GM13977 (cell line): Measurements from ENCODE around the gene KRTAP4-1.

Source experiments
- DNase-seq: peaks from one replicate; pipeline ENCODE4 v3.0.0; 2012; ENCODE audit warnings: low spot score
- in situ Hi-C: fragments of 300-500 bp; cut with MboI; formaldehyde crosslinking; loops from one replicate; pipeline ENCODE4 v1.12.0; 2022; ENCODE audit warnings: low sequenced_read_pairs, low pct_unique_long_range_greater_than_20kb, mixed read lengths, inconsistent platforms; ENCODE audit not compliant: unreplicated experiment
- TF ChIP-seq, protein P1 (sequence below): IDR thresholded peaks from 2 replicates; pipeline ENCODE4 v1.5.1; 2012; ENCODE audit warnings: mild to moderate bottlenecking, control low read depth; ENCODE audit not compliant: insufficient read depth; ENCODE audit errors: extremely low read depth, missing control alignments

Gene KRTAP4-1

DNA sequence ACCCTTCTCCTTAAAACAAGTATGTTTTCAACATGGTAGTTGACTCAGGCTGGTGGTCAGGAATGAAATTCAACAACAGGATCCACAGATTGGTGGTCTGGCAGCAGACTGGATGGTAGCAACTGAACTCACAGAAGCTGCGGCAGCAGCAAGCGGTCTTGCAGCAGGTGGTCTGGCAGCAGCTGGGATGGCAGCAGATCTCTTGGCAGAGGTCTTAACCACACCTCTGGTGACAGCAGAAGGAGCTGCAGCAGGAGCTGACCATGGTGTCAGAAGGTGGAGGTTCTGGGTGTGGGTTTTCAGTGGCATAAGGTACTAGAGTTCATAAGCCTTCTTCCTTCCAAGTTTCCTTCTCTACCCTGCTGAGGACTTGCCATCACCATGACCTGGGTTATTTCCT lies 2.2 kb upstream of the KRTAP4-1 start:
- in situ Hi-C loops = no loop called here
- no peak for DNase-seq

DNA sequence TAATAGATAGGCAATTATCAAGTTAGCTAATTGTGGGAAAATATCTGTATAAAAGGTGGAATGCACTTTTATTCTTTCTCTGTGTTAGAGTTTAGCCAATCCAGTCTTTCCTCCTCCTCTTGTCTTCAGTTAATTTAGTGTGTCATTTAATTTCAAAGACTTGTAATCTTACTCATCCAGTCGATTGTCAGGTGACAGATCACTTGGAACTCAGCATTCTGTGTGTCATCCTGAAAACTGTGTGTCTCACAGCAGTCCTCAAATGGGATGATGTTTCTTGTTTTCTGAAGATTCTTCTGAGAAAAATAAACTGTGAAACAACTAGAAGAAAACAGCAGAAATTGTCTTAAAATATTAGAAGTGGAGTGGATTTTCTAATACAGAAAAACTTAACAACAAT lies 290 bp upstream of the KRTAP4-1 start:
- in situ Hi-C loops = no loop called here
- TF ChIP-seq, protein P1, sequence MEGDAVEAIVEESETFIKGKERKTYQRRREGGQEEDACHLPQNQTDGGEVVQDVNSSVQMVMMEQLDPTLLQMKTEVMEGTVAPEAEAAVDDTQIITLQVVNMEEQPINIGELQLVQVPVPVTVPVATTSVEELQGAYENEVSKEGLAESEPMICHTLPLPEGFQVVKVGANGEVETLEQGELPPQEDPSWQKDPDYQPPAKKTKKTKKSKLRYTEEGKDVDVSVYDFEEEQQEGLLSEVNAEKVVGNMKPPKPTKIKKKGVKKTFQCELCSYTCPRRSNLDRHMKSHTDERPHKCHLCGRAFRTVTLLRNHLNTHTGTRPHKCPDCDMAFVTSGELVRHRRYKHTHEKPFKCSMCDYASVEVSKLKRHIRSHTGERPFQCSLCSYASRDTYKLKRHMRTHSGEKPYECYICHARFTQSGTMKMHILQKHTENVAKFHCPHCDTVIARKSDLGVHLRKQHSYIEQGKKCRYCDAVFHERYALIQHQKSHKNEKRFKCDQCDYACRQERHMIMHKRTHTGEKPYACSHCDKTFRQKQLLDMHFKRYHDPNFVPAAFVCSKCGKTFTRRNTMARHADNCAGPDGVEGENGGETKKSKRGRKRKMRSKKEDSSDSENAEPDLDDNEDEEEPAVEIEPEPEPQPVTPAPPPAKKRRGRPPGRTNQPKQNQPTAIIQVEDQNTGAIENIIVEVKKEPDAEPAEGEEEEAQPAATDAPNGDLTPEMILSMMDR = no peak
- DNase-seq = no peak

More for the DNA sequence above, 2.2 kb upstream of the KRTAP4-1 start:
- TF ChIP-seq, protein P1 = no peak

DNA sequence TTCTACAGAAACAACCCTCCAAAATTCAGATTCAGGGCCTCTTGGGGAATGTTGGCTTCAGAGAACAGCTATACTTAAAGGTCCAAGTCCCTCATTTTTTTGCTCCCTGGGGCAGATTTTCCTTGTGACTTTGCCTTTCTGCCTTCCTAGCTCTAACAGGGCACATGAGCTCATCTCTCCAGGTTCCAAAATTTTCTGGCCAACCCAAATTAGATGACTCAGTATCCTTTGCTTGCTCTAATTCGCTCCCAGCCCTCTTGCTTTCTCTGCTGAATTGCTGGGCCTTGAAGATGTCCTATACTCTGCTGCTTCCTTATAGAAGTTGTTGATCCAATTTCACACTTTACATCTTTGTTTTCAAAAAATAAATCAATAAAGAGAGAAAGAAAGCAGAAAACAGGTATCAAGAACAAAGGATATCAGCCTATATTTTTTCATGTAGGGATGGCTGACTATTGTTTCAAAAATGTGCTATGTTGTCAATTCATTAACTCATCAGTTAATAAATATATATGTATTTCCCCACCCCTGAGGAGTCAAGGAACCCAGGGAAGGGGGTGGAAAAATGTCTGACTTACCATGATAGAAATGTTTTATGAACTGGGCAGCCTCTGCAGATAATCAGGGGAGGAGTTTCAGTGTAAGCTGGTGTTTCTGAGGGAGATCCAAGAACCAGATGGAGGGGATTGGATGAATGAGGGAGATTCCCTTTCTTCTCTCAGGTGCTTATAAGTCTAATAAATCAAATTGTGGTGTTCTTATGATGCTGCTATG lies 5.7 kb downstream of the KRTAP4-1 start:
- in situ Hi-C loops = no loop called here
- TF ChIP-seq, protein P1 = no peak
- no peak for DNase-seq

DNA sequence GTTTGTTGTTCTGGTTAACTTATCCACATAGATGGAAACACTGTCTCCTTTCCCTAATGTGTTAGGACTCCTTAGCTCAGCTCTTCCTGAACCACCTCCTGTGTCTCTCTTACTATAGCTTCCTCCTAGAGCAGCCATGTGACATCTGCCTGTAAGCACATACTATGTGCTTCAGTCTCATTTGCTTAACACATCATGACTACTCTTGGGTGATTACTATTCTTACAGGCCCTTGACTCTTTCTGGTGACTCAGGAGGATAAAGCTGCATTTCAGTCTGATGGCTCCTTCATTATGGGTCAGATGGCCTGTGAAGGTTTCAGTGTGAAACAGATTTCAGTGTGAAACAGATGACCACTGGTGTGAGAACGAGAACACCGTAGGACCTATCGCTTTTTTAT lies 6.4 kb downstream of the KRTAP4-1 start:
- in situ Hi-C loops = no loop called here
- TF ChIP-seq, protein P1 = no peak
- DNase-seq = no peak

DNA sequence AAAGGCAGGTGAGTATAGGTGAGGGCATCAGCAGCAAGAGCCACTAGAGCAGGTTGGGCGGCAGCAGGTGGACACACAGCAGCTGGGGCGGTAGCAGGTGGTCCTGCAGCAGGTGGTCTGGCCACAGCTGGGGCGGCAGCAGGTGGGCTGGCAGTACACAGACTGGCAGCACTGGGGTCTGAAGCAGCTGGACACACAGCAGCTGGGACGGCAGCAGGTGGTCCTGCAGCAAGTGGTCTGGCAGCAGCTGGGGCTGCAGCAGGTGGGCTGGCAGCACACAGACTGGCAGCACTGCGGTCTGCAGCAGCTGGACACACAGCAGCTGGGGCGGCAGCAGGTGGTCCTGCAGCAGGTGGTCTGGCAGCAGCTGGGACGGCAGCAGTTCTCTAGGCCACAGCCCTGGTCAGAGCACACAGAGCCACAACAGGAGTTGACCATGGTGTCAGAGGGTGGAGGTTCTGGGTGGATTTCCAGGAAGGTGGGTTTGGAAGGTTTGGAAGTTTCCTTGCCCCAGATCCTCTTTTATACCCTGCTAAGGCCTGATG lies 6.9 kb downstream of the KRTAP4-1 start, which contains the start of gene KRTAP4-2:
TSS of gene KRTAP4-2 (minus strand) at position 495 of the 545 bp plus-strand sequence. CDS start at position 438, 57 bp downstream.
- DNase-seq = no peak
- TF ChIP-seq, protein P1 = no peak
- in situ Hi-C loops = no loop called here

DNA sequence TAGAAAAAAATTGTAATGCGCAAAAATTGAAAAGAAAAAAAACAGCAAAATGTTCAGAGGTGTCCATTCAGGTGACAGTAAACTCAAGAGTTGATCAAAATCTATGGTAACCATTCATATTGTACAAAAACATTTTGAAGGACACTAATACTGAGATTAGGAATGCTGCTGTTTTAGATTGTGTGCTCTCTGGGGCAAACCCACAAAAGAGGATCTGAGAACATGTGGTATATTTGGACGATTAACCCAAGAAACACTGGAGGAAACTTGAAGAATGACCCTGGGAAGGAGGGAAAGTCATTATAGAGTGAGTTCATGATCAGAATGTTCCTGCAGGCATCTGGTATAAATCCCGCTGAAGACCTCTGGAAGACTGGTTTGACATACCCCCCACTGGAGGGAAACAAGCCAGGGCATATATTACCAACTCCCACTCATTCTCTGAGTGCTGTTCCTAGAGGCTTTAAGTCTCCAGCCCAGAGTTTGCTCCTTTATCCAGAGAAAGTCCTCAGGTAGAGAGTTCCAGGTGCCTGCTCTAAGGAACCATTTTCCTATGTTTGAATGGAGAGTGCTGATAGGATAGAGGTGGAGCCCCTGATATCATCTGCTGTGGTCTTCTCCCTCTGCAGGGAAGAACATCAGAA lies 7.8 kb downstream of the KRTAP4-1 start:
- peak; percentile 23 for DNase-seq
- TF ChIP-seq, protein P1 = no peak
- in situ Hi-C loops = no loop called here
